ENCODE data around the gene MTG1. TPM values are rescaled to one million over a fixed set of nuclear protein-coding genes. Genes with fewer than 3 reads are reported as not detected.

MTG1 gene
- total RNA-seq, 2 experiments from 2014 or later, result 47.7 to 56.1 TPM

Small RNAs within 50 kb of the gene (microRNA-seq; reads per million reads assigned to microRNA genes)
- 1.7 reads per million for gene MIR3944 (ENCODE audit: borderline microRNAs expressed, borderline replicate concordance)

Other genes starting within 250 kb of the MTG1 start
- gene KNDC1, start 233.9 kb upstream of the MTG1 start, total RNA-seq, result under 1 TPM; 0.07 to 0.08 TPM
- not detected for gene UTF1, start 163.9 kb upstream of the MTG1 start, total RNA-seq
- gene VENTX, start 156.3 kb upstream of the MTG1 start, total RNA-seq, result not detected
- 100 to 1,000 TPM; 123 to 153 TPM for gene ADAM8, start 117.3 kb upstream of the MTG1 start, total RNA-seq
- 10 to 100 TPM; 52.4 to 54.2 TPM for gene TUBGCP2, start 85.3 kb upstream of the MTG1 start, total RNA-seq
- 10 to 100 TPM; 54.5 to 59.7 TPM for gene ZNF511, start 85.2 kb upstream of the MTG1 start, total RNA-seq
- not detected for gene CALY, start 57.3 kb upstream of the MTG1 start, total RNA-seq
- not detected for gene PRAP1, start 46.8 kb upstream of the MTG1 start, total RNA-seq
- gene FUOM, start 36.1 kb upstream of the MTG1 start, total RNA-seq, result 10 to 100 TPM; 11.9 to 16.2 TPM
- gene ECHS1, start 20.8 kb upstream of the MTG1 start, total RNA-seq, result 10 to 100 TPM; 34.9 to 40.2 TPM
- gene PAOX, start 14.9 kb upstream of the MTG1 start, total RNA-seq, result 1 to 10 TPM; 2.6 to 5.0 TPM
- gene SPRN, start 30.5 kb downstream of the MTG1 start, total RNA-seq, result not detected
- 1 to 10 TPM; 3.7 to 4.5 TPM for gene SCART1, start 59.8 kb downstream of the MTG1 start, total RNA-seq
- gene CYP2E1, start 133.2 kb downstream of the MTG1 start, total RNA-seq, result under 1 TPM; 0.48 to 0.79 TPM
- gene SYCE1, start 171.4 kb downstream of the MTG1 start, total RNA-seq, result under 1 TPM; 0.29 to 0.35 TPM
- gene FRG2B, start 232.6 kb downstream of the MTG1 start, total RNA-seq, result not detected